Measurements from ENCODE around the gene UTF1.

Gene UTF1, protein sequence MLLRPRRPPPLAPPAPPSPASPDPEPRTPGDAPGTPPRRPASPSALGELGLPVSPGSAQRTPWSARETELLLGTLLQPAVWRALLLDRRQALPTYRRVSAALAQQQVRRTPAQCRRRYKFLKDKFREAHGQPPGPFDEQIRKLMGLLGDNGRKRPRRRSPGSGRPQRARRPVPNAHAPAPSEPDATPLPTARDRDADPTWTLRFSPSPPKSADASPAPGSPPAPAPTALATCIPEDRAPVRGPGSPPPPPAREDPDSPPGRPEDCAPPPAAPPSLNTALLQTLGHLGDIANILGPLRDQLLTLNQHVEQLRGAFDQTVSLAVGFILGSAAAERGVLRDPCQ

DNA sequence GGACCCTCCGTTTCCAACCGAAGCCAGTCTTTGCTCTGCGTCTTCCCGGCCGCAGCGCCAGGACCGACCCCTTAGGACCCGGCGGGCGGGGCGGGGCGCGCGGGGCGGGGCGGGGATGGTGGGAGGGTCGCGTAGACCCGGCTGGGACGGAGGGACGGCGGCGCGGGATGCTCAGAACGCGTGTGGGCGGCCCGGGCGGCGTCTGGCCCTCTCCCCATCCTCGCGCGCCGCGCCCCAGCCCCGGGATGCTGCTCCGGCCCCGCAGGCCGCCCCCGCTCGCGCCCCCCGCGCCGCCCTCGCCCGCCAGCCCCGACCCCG, at the start of gene UTF1:
Gene UTF1, plus strand, starts transcription at position 174 of the 318 bp plus-strand sequence. Its CDS starts 72 bp downstream, at position 246.
- TF ChIP-seq CTCF (conservative IDR thresholded peaks at IDR 0.05; ENCODE audit: control insufficient read depth, insufficient read depth, low read depth, low read length), result no peak
- DNase-seq (ENCODE audit: low read depth), result no peak
- H3K4me3 ChIP-seq (ENCODE audit: control insufficient read depth, low read depth, low read length), result no peak within 1 kb of the TSS

DNA sequence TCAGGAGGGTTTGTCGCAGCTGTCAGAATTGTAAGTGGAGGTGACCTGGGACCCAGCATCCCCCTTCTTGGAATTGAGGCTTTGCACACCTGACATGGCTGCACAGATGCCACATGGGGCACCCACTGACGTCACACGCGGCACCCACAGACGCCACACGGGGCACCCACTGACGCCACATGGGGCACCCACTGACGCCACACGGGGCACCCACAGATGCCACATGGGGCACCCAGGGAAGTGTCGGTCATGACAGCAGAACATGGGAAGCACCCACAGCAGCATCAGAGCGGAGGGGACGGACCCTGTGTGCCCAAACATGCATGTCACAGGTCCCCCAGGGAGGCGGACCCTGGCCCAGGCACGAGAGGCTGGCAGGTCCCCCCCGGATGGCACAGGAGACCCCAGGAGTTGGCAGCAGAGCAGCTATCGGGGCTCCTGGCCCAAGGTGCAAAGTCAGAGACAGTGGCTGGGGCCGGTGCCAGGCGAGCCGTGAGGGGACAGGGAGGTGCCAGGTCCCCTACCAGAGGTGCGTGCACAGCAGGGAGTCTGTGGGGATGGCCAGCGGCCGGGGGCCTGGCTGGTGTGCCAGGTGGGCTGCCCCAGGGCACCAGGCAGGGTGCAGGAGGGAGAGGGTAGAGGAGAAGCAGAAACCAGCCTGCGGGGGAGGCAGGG, 48.9 kb upstream of the UTF1 start:
- DNase-seq (ENCODE audit: low read depth), result no peak
- H3K4me3 ChIP-seq (ENCODE audit: control insufficient read depth, low read depth, low read length), result no peak overlapping the region
- TF ChIP-seq CTCF (conservative IDR thresholded peaks at IDR 0.05; ENCODE audit: control insufficient read depth, insufficient read depth, low read depth, low read length), result no peak

- DNase-seq (ENCODE audit: low read depth), result no peak
- no peak for TF ChIP-seq CTCF (conservative IDR thresholded peaks at IDR 0.05; ENCODE audit: control insufficient read depth, insufficient read depth, low read depth, low read length)
- H3K4me3 ChIP-seq (ENCODE audit: control insufficient read depth, low read depth, low read length), result no peak overlapping the region
Observed at GRCh38 chr10:133182190-133182589, 47.8 kb upstream of the UTF1 start.

- TF ChIP-seq CTCF (conservative IDR thresholded peaks at IDR 0.05; ENCODE audit: control insufficient read depth, insufficient read depth, low read depth, low read length), result no peak
- DNase-seq (ENCODE audit: low read depth), result no peak
- no peak overlapping the region for H3K4me3 ChIP-seq (ENCODE audit: control insufficient read depth, low read depth, low read length)
Observed at GRCh38 chr10:133182791-133183645, 47.0 kb upstream of the UTF1 start.

DNA sequence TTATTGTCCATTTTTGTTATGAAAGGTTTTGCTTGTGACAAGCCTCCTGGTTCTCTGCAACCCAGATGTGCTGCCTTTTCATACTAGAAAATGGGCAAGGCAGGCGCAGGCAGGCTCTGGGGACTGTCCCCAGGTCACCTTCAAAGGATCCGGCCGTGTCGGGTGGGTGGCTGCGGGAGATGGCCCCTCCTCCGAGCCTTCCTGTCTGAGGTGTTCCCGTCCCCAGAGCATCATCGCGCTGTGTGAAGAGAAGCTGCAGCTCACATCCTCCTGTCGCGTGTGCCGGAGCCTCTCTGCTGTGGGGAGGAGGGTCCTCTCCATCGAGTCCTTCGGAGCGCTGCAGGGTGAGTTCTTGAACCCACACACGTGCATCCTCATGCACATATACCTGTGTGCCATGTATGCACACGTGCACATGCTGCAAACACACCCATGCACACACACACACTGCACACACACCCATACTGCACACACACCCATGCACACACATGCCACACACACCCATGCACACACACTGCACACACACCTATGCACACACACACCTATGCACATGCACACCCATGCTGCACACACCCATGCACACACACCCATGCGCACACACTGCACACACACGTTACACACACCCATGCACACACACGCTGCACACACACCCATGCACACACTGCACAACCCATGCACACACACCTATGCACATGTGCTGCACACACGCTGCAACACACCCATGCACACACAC, 46.2 kb upstream of the UTF1 start:
- no peak for TF ChIP-seq CTCF (conservative IDR thresholded peaks at IDR 0.05; ENCODE audit: control insufficient read depth, insufficient read depth, low read depth, low read length)
- no peak for DNase-seq (ENCODE audit: low read depth)
- H3K4me3 ChIP-seq (ENCODE audit: control insufficient read depth, low read depth, low read length), result no peak overlapping the region

DNA sequence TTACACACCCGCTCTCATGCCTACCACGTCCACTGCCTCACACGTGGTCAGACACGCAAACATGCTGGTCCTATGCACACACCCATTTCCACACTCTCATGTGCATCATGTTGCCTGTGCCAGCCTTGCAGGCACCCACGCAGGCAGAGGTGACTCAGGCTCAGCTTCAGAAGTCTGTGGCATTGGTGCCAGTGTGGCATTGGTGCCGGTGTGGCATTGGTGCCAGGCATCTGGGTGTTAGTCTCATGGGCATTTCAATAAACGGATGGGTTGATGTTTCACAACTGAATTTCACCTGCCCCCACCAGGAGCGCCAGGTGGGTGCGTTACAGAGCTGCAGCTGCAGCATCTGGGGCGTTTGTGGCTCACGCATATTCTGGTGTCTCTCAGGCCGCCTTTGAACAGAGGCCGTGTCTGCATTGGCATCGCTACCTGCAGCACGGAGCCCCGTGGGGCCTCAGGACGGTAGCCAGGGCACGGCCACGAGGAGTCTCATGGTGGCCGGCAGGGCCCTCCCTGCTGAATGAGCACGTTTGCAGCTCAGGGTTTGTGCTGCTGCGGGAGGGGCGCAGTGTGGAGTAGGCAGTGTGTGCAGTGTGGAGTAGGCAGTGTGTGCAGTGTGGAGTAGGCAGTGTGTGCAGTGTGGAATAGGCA, 45.3 kb upstream of the UTF1 start:
- no peak overlapping the region for H3K4me3 ChIP-seq (ENCODE audit: control insufficient read depth, low read depth, low read length)
- no peak for TF ChIP-seq CTCF (conservative IDR thresholded peaks at IDR 0.05; ENCODE audit: control insufficient read depth, insufficient read depth, low read depth, low read length)
- no peak for DNase-seq (ENCODE audit: low read depth)

Data from fibroblast of mammary gland (primary cell).